ENCODE results near the gene SLC41A1. TPM values are rescaled to one million over a fixed set of nuclear protein-coding genes. Genes with fewer than 3 reads are reported as not detected.

Gene SLC41A1
- total and polyA plus RNA-seq, 2 experiments from 2014 or later, result 11.8 to 30.0 TPM

- Mint-ChIP-seq H3K27me3 (ENCODE audit: insufficient read depth, low read depth, poor library complexity) (peaks cover 2% of the 10 kb centered on the region), H3K9me3 (no peaks in the 10 kb centered on the region; the same call in 2 of the 3 replicates)
- H3F3A ChIP-seq (replicated peaks; ENCODE audit: low read depth), result no peaks in the 10 kb centered on the region
Measured at GRCh38 chr1:205858141-205858961, 45.4 kb upstream of the SLC41A1 start.

More at GRCh38 chr1:205858141-205858961, 45.4 kb upstream of the SLC41A1 start:
- Histone ChIP-seq H3K79me2 (replicated peaks; ENCODE audit: insufficient read depth) (no peaks in the 10 kb centered on the region), H2AFZ (0 out of 2 replicates have a peak overlapping the region, but pooled peaks have one; percentile 72), H3K27ac (ENCODE audit: low read depth) (no peak overlapping the region), H3K4me1 (ENCODE audit: insufficient read depth) (no peaks in the 10 kb centered on the region), H3K4me2 (no peak overlapping the region), H4K20me1 (replicated peaks; ENCODE audit: insufficient read depth) (no peaks in the 10 kb centered on the region), H3K36me3 (ENCODE audit: insufficient read depth) (no peaks in the 10 kb centered on the region), H3K9me2 (ENCODE audit: insufficient read depth) (peaks cover 6% of the 10 kb centered on the region; the same call in 1 of the 2 replicates), H3K27me3 (ENCODE audit: insufficient read depth) (no peaks in the 10 kb centered on the region), H3K4me3 (no peak overlapping the region)
- DNase-seq (ENCODE audit: low spot score) (peak; percentile 15), ATAC-seq (no peak)
- no peak for TF ChIP-seq ETS1 (IDR thresholded peaks at IDR 0.05)
- TF ChIP-seq JUNB (IDR thresholded peaks at IDR 0.05; ENCODE audit: unreplicated experiment), result no peak
- no peak for TF ChIP-seq CTCF (conservative IDR thresholded peaks at IDR 0.05; ENCODE audit: low read depth in 2 of 2)
- no peak for TF ChIP-seq ZNF462 (CRISPR knock-in tag; IDR thresholded peaks at IDR 0.05)
- Mint-ChIP-seq H3K36me3 (ENCODE audit: low read depth) (no peaks in the 10 kb centered on the region), H3K27ac (no peak overlapping the region), H3K4me1 (no peaks in the 10 kb centered on the region; the same call in 1 of the 3 replicates), H3K4me3 (no peak overlapping the region)
